HG03469 (cell line): ENCODE measurements around the gene GNB1.

ENCODE experiments used
- ATAC-seq: cut with Tn5 transposase; IDR thresholded peaks from one replicate; pipeline ENCODE4 v1.9.1; 2021; ENCODE audit warnings: mild to moderate bottlenecking, moderate library complexity, moderate number of reproducible peaks; ENCODE audit not compliant: unreplicated experiment

The GNB1 gene

DNA sequence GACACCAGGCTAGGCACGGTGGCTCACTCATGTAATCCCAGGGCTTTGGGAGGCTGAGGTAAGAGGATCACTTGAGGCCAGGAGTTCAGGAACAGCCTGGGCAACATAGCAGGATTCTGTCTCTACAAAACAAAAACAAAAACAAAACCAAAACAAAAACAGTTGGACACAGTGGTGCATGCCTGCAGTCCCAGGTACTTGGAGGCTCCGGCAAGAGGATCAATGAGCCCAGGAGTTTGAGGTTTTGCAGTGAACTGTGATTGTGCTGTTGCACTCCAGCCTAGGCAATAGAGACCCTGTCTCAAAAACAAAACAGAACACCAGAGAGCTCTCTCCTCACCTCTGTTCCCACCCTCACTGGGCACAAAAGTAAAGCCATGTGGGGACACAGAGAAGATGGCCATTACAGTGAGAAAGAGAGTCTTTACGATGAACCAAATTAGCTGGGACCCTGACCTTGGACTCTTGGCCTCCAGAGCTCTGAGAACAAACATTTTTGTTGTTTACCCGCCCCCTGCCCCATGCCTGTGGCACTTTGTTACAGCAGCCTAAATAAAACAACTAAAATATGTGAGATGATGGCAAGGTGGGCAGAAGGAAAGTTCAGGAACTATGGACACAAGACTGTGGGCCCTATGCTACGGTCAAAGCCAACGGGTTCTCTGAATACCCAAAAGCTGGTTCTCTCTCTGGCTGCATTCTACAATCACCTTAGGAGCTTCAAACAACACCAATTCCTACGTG is 122.5 kb downstream of the GNB1 start:
- ATAC-seq: no peak

DNA sequence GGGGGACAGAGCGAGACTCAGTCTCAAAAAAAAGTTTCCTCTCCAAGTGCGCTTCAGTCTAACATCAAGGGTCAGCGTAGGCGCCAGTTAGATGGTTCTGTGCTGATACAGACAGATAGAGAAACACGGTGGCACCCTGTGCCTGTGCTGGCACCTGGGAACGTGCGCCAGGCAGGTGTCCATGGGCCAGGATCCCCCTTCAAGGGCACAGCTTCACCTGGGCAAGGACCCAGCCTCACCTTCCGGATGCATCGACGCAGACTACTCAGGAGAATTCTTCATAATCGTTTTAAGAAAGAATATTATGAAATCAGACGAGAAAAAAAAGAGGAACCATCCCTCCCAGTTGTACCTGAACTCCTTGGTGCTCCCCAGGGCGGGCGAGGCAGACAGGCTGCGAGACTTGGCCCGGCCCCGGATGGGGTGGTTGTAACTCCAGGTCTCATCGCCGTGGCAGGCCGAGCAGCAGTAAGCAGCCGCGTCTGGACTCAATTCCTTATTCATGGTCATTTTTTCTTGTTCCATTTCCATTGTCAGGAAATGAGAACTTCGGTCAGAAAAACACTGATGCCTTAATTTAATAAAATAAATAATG is 125.9 kb downstream of the GNB1 start:
- ATAC-seq: no peak

DNA sequence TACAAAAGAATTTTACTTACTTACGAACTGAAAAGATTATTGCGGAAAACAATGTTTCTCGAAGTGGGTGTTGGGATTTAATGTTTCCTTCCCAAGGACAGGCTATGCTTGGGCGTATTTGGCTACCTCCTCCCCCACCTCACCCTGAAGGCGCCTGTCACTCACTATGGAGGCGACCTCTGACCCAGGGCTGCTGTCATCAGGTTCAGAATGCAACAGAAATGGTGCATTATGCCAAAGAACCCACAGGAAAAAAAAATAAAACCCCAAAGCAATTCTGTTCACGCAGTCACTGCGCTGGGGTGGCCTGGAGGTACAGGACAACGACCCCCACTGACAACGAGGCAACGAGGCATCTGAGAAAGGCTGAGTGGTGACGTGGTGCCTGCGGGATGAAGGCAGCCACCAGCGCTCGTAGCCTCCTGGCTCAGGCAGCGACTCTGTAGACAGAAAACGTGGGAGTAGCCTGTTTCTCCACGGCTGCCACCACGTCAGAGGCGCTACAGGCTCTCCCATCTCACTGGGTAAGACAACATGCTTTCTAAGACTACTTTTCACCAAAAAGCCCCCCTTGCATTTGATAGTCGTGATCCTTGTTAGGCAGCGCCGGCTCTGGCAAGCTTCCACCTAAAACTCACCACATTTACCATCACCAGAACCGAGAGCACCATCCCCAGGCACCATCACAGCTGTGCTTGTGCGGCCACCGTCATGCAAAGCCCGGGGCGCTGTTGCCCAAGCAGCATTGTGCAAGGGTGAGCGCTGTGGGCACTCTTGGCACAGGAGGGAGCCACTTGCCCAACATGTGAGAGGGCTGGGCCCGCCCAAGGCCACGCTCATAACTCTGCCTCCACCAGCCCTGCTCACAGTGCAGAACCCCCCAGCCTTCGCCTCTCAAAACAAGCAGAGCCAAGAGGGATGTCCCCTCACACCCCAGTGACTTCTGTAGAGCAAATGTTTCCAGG is 126.9 kb downstream of the GNB1 start:
- ATAC-seq: no peak

DNA sequence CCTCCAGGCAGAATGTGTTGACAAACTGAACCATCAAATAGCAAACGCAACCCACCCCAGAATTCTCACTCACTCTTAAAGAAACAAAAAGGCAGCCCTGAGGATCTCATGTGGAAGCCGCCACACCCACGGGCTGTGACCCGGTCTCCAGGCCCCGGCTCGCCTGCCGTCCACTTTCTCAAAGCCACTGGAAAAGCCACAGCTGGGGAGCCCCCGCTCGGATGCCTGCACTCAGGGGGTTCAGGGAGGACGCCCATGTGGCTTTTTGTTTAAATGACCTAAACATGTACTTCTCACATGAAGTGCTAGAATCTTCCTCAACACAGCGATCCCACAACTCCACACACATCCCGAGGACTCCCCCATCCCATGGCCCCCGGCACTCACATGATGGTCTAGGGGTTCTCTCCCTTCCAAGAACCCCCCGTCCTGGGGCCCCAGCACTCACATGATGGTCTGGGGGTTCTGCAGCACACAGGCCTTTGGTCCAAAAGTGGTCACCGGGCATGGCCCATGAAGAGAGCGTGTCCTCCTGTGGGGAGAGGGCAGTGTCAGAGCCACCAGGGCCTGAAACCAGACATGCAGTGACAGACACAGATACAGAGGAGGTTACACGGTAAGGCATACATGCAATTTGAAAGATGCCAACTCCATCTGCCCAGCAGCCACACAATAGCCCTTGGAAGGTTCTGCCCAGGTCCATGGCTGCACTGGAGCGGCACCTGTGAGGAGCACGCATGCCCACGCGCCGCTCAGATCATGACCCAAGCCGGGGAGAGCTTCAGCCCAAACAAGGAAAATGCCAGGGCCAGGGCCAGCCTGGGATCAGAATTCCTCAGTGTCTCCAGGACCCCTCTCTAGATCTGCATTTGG is 129.1 kb downstream of the GNB1 start:
- ATAC-seq: no peak

DNA sequence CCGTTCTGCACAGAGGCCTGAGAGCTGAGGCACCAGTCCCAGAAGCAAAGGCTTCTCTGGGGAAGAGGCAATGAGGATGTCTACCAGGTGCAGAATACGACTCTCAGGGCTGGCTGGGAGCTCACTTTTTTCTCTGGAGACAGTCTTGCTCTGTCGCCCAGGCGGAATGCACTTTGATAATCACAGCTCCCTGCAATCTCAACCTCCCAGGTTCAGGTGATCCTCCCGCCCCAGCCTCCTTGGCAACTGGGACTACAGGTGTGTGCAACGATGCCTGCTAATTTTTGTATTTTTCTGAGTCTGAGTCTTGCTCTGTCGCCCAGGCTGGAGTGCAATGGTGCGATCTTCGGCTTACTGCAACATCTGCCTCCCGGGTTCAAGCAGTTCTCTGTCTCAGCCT is 130.2 kb downstream of the GNB1 start:
- ATAC-seq: no peak

DNA sequence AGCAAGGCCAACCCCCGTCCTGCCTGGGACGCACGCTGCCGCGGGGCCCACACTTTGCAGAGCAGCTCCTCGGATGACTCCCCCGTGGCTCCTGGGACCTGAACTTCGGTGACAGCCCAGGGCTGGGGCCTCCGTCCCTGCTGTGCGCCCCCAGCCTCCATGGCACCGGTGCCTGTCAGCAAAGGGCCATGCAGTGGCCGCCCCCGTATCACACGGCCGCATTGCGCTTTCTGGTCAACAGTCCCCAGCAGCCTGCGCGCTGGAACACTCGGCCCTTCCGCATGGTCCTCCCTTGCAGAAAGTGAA is 130.6 kb downstream of the GNB1 start:
- no peak for ATAC-seq

DNA sequence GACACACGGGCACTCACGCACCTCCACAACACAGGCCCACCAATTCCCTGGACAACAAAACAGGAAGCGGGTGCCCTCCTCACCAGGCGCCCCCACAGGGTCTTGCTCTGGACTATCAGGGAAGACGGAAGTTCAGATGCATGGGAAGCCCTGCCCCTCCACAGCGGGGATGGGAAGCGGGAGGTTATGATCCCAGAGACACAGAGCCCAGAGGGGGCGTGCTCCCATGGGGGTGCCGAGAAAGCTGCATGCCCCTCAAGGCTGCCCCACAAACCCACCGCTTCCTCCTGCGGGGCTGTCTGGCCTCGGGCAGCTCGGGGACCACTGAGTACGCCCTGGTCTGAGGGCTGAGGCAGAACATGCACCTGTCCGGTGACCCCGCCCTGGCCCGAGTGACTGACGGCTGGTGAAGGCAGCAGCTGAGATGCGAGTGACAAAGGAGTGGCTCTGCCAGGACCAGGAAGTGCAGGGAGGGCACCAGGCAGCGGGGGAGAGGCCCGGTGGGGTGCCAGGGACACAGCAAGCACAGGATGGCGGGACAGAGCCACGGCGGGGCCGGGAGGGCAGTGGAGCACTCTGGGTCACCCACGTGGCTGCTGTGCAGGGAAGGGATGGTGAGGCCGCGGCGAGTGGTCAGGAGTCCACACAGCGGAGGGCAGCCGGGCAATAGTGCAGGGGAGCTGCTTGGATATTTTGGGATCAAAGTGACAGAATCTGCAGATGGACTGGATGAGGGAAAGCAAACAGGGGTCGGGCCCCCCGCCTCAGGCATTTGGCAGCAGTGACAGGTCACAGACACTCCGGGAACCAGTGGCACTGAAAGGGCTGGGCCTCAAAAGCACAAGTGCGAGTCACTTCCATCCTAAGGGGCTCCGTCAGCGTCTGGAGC is 131.2 kb downstream of the GNB1 start:
- ATAC-seq: no peak

DNA sequence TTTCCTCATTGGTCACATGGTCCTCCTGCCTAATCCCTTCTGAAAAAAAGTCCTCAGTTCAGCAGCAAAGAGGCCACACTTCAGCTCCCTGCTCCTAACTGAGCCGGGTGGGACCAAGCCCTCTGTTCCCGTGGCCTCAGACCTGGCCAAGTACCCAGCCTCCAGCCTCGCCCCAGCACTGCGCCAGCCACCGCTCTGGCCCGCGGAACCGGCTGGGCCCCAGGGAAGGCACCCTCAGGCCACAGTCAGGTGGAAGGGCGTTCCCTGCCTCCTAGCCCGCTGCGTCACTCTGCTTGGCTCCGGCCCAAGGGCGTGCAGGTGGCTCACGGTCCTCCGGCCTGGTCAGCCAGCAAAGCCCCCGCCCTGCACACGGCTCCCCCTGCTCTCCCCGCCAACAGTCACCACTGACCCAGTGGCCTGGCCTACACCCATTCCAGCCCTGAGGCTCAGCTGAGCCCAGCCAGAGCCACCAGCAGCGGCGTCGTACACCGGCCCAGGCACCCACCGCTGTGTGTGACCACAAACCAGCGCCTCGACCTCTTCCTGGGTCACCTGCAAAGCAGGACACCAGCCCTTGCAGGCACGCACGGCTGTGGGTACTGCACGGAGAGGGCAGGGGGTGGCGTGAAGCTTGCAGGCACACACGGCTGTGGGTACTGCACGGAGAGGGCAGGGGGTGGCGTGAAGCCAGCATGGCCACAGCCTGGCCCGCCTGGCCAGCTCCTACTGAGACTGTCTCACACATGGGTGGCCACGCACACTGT is 132.0 kb downstream of the GNB1 start:
- no peak for ATAC-seq

DNA sequence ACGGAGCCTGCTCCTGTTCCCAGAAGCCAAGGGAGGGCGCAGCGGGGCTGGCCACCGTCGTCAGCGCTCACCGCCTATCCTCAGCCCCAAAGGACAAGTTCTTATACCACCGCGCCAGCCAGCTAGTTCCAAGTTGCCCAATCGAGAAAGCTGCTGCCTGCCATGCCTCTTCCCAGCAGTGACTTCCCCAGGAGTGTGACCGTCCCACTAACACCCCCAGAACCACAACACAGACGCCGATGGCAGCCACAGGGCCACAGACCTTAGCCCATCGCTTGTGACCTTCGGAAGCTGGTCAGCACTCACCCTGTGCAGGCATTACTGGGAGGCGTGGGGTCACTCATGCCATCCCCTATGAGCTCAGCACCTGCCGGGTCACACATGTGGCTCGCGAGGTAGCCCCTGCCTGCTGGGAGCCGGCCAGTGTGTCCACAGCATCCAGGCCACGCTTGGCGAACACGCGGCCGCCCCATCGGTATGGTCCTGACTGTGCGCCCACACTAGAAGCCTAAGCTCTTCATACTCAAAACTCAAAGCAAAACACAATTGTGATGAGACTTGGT is 132.7 kb downstream of the GNB1 start:
- ATAC-seq: no peak

DNA sequence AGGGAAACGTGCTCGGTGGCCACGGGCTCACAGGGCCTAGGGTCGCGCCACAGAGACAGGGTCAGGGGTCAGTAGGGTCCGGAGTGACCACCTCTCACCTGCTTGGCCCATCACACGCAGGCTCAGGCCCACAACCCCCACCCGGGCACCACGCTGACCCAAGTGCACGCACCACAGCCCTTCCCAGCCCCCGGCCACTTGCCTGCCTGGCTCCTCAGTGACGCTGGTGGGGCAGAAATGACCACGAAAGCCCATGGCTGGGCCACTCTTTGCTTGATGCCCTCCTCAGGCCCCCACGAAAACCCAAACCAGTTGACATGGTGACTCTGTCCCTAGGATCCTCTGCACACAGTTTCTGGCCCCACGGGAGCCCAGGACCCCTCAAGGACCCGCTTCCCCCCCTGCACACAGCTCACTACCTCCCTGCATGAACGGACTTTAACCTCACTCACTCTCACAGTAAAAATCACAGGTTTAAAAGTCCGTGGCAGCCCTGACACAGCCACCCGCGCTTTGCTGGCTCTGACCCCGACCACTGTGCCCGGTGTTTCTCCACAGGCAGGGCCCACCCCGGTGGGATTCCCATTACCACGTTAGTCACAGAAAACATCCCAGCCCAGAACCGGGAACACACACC is 133.3 kb downstream of the GNB1 start:
- no peak for ATAC-seq

DNA sequence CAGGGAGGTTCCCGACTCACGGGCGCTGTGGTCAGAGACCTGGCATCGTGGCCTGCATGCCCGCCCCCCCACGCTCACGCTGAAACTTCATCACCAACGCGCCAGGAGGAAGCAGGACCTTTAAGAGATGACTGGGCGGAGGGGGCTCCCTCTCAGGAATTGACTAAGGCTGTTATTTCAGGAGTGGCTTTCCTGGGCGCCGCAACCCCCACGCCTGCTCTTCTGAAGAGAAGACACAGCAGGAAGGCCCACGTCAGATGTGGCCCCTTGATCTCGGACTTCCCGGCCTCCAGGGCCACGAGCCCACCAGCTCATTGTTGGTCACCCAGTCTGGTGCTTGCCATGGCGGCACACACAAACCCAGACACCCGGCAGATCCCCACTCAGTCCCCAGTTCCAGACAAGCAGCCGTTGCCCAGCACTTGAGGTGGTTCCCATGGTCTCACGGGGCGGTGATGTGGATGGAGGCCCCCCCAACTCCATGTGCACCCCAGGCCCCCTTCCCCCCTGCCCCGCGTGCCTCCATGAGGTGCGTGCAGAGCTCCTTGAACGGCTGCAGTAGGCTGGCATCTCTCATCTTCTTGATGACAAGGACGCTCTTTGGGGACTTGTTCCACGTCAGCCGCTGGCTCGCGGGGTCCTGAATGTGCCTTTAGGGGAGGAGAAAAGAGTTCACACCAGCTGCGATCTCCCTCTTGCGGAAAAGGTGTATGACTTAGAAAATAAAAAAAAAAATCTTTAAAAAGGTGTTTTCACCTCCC is 134.0 kb downstream of the GNB1 start:
- no peak for ATAC-seq

DNA sequence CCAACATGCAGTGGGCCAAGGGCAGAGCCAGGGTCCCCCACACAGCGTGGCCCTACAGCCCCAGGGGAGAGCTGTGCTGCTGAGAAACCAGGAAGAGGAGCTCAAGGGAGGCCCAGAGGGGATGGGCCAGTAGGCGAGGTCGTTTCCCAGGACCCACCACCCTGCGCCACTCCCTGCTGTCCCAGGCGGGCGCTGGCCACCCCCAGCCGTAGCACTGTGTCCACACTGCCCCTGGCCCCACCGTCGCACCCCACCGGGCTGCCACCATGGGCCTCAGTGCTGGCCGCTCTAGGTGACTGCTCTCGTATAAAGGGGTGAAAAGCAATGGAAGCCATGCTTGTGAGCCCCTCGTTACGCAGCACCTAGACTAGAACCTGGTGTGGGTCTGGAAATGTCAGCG is 135.0 kb downstream of the GNB1 start:
- no peak for ATAC-seq

DNA sequence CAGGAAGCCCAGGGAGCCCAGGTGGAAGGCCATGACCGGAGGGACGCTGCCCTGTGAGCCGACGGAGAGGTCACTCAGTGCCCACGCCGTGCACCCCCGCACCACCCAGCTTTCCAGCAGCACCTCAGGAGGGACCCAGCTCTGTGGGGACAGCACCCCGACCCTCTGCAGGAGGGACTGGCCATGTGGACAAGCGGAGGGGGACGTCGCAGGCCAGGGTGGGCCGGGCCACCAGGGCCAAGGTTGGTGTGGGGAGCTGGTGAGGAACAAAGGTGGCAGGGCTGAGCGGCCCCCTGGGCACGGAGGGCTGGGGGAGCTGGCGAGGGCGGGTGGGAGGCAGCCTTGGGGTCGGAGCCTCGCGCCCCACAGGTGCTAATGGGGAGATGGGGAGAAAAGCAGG is 135.5 kb downstream of the GNB1 start:
- no peak for ATAC-seq

DNA sequence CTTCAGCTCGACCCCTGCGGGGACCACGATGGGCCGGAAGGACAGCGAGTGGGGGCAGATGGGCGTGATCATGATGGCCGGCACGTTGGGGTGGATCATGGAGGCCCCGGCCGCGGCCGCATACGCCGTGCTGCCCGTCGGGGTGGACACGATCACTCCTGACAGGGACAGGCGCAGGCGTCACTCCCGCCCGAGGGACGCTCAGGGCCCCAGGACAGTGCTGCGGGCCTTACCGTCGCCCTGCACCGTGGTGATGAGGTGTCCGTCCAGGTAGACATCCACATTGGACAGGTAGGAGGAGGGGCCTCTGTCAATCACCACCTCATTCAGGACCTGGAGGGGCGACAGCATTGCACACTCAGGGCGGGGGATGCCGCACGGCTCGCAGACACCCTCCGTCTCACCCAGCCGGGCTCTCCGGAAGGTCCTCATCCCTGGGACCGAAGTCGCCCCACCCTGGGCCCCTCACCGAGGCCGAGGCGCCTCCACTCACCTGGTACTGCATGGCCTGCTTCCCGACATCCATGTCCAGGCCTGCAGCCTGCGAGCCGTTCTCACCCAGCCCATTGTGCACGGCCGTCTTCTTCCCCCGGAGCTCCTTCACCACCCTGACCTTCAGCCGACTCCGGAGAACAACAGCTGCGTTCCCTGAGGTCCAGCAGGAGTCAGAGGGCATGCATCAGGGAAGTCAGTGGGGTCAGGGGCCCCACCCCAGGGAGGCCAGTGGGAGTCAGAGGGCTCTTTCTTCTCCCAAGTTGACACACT is 136.7 kb downstream of the GNB1 start:
- ATAC-seq: no peak

DNA sequence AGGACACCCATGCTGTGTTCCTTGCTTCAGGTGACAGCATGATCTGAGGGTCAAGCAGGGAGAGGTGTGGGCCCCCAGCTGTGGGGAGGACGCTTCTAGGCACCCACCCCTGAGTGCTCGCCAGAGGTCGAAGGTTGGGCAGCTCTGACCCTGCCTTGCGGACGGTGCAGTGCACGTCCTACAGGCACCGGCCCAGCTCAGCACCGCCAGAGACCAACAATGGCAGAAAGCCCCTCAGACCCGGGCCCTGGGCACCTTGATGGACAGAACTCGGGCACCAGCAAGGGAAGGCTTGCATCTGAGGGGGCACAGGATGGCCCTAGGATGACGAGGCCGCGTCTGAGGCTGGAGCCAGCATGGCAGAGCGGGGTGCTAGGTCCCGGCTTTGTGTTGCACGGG is 137.3 kb downstream of the GNB1 start:
- no peak for ATAC-seq

DNA sequence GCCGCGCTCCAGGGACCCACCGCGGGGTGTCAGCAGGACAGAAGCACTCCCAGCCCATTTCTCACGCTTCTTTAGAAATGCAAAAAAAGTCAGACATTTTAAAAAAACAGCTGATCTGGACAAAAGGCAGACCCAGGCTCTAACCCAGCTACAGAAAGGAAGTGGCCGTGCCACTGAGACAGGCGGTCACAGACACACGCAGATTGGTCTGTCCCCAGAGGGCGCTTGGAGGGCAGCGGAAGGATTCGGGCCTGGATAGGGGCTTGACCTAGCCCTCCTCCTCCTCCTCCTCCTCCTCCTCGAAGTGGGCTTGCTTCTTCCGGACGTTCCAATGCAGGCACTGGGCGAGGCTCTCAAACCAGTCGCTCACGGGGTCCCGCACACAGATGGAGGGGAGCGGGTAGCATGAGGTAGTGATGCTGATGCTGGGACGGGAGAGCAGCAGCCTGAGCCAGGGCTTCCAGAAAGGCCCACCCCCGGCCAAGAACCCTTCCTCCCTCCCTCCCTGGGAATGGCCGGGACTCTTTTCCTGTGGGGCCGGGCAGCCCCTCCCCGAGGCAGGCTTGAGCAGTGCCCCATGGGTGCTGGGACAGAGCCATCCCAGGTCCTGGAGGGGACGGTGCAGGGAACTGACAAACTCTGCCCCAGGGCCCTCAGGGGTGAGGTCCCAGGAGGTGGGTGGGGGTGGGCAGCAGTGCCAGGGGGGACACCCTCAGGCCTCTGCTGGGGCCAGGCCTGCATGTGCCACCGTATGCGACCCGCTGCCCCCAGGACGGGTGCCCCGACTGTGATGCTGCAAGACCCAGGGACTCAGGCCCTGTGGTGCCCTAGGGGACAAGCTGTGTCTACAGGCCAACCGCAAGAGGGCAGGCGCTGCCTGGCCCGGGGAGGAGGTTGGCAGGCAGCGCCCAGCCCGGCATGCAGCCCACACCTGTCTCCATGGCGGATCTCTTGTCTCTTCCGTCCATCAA is 138.0 kb downstream of the GNB1 start:
- ATAC-seq: no peak
